Neural cell (in vitro differentiated cells): ENCODE measurements around the gene ANTXR2. TPM values are rescaled to one million over a fixed set of nuclear protein-coding genes. Genes with fewer than 3 reads are reported as not detected.

Experiments
- H2AFZ ChIP-seq: fragments of 200-600, 300-800 bp; sonication (generic), shearing (Covaris generic); 2 replicates; pipeline ENCODE4 v1.6.0; 2014; ENCODE audit warnings: low read depth, mild to moderate bottlenecking, antibody characterized with exemption, low read length, moderate library complexity
- H3F3A ChIP-seq: fragments of 200-600 bp; shearing (Covaris generic); 2 replicates; pipeline ENCODE4 v1.6.1; 2016; ENCODE audit warnings: mild to moderate bottlenecking, moderate library complexity, mixed read lengths, antibody characterized with exemption, low read length; ENCODE audit not compliant: insufficient read depth, poor library complexity, severe bottlenecking
- H3K27ac ChIP-seq: fragments of 200-600, 300-800 bp; sonication (generic), shearing (Covaris generic); 2 replicates; pipeline ENCODE4 v1.5.1; 2014; ENCODE audit warnings: mild to moderate bottlenecking, low read length, moderate library complexity
- H3K27me3 ChIP-seq: fragments of 300-800, 200-600 bp; sonication (generic), shearing (Covaris generic); 2 replicates; pipeline ENCODE4 v1.6.0; 2014; ENCODE audit warnings: mild to moderate bottlenecking, low read depth, low read length, moderate library complexity; ENCODE audit not compliant: insufficient read depth
- H3K36me3 ChIP-seq: fragments of 300-800, 200-600 bp; sonication (generic), shearing (Covaris generic); 2 replicates; pipeline ENCODE4 v1.5.1; 2014; ENCODE audit warnings: mild to moderate bottlenecking, antibody characterized with exemption, low read length, moderate library complexity; ENCODE audit not compliant: insufficient read depth
- H3K4me2 ChIP-seq: fragments of 300-800, 200-600 bp; sonication (generic), shearing (Covaris generic); 2 replicates; pipeline ENCODE4 v1.6.0; 2014; ENCODE audit warnings: mild to moderate bottlenecking, low read length
- H3K4me3 ChIP-seq: fragments of 300-800, 200-600 bp; sonication (generic), shearing (Covaris generic); 2 replicates; pipeline ENCODE4 v1.5.1; 2014; ENCODE audit warnings: mild to moderate bottlenecking, low read length, moderate library complexity
- H3K79me2 ChIP-seq: fragments of 200-600 bp; shearing (Covaris generic); replicated peaks from 2 replicates; pipeline ENCODE4 v1.6.0; 2014; ENCODE audit warnings: mild to moderate bottlenecking, low read length, moderate library complexity; ENCODE audit not compliant: insufficient read depth
- H3K9ac ChIP-seq: fragments of 300-800, 200-600 bp; sonication (generic), shearing (Covaris generic); 2 replicates; pipeline ENCODE4 v1.6.1; 2016; ENCODE audit warnings: mild to moderate bottlenecking, low read length, mixed read lengths
- H3K9me2 ChIP-seq: fragments of 200-600 bp; shearing (Covaris generic); 2 replicates; pipeline ENCODE4 v1.6.1; 2016; ENCODE audit warnings: mild to moderate bottlenecking, low read length, mixed read lengths; ENCODE audit not compliant: insufficient read depth
- H3K9me3 ChIP-seq: fragments of 200-600, 300-800 bp; sonication (generic), shearing (Covaris generic); 2 replicates; pipeline ENCODE4 v1.6.1; 2016; ENCODE audit warnings: mild to moderate bottlenecking, mixed run types, low read length, moderate library complexity, mixed read lengths
- H4K20me1 ChIP-seq: fragments of 200-600 bp; shearing (Covaris generic); 2 replicates; pipeline ENCODE4 v1.6.1; 2016; ENCODE audit warnings: mild to moderate bottlenecking, mixed run types; ENCODE audit not compliant: insufficient read depth
- CTCF ChIP-seq: fragments of 450-650 bp; IDR thresholded peaks from 2 replicates; pipeline ENCODE4 v1.5.1; 2014; ENCODE audit warnings: antibody characterized with exemption, mild to moderate bottlenecking, moderate library complexity; ENCODE audit not compliant: poor library complexity, severe bottlenecking
- EP300 ChIP-seq: fragments of 450-650 bp; conservative IDR thresholded peaks from 2 replicates; pipeline ENCODE4 v1.6.1; 2014; ENCODE audit warnings: antibody characterized with exemption, mild to moderate bottlenecking, moderate library complexity; ENCODE audit not compliant: poor library complexity, severe bottlenecking
- EZH2 ChIP-seq: fragments of 200-600, 300-800 bp; shearing (Covaris generic), sonication (generic); IDR thresholded peaks from 2 replicates; pipeline ENCODE4 v1.6.1; 2014; ENCODE audit warnings: antibody characterized with exemption, low read length, borderline replicate concordance, mild to moderate bottlenecking; ENCODE audit not compliant: insufficient read depth, poor library complexity, severe bottlenecking
- MXI1 ChIP-seq: fragments of 450-650 bp; conservative IDR thresholded peaks from 2 replicates; pipeline ENCODE4 v1.6.1; 2014; ENCODE audit warnings: antibody characterized with exemption, mild to moderate bottlenecking; ENCODE audit not compliant: poor library complexity, severe bottlenecking
- POLR2AphosphoS5 ChIP-seq: IDR thresholded peaks from 2 replicates; pipeline ENCODE4 v1.6.1; 2012
- RAD21 ChIP-seq: fragments of 450-650 bp; conservative IDR thresholded peaks from 2 replicates; pipeline ENCODE4 v1.6.1; 2014; ENCODE audit warnings: antibody characterized with exemption, mild to moderate bottlenecking, moderate library complexity
- SMC3 ChIP-seq: fragments of 450-650 bp; conservative IDR thresholded peaks from 2 replicates; pipeline ENCODE4 v1.6.1; 2014; ENCODE audit warnings: antibody characterized with exemption, mild to moderate bottlenecking, moderate library complexity; ENCODE audit not compliant: poor library complexity
- TAF1 ChIP-seq: IDR thresholded peaks from 2 replicates; pipeline ENCODE4 v1.6.1; 2012; ENCODE audit warnings: low read depth
- polyA plus RNA-seq: library from polyadenylated mRNA; depleted of rRNA; stranded (reverse); fragments of >200 nt; gene quantifications from 2 replicates; pipeline ENCODE4 v1.2.3, GENCODE V29; 2014
- TF ChIP-seq, protein P1 (sequence below): IDR thresholded peaks from 2 replicates; pipeline ENCODE4 v1.6.1; 2012; ENCODE audit warnings: borderline replicate concordance

The ANTXR2 gene
- polyA plus RNA-seq, 1 donor from 2014 or later, result 31.7 TPM

GRCh38 chr4:79922011-79922410 is 151.0 kb downstream of the ANTXR2 start:
- Histone ChIP-seq H3K36me3 (no peaks in the 10 kb centered on the region), H3F3A (no peaks in the 10 kb centered on the region), H3K4me3 (no peak overlapping the region), H2AFZ (no peak overlapping the region), H3K4me2 (no peak overlapping the region), H3K9me2 (no peaks in the 10 kb centered on the region), H3K9me3 (no peaks in the 10 kb centered on the region), H3K79me2 (no peaks in the 10 kb centered on the region), H3K9ac (no peak overlapping the region), H3K27me3 (no peaks in the 10 kb centered on the region), H4K20me1 (no peaks in the 10 kb centered on the region), H3K27ac (no peak overlapping the region)
- TF ChIP-seq, protein P1, sequence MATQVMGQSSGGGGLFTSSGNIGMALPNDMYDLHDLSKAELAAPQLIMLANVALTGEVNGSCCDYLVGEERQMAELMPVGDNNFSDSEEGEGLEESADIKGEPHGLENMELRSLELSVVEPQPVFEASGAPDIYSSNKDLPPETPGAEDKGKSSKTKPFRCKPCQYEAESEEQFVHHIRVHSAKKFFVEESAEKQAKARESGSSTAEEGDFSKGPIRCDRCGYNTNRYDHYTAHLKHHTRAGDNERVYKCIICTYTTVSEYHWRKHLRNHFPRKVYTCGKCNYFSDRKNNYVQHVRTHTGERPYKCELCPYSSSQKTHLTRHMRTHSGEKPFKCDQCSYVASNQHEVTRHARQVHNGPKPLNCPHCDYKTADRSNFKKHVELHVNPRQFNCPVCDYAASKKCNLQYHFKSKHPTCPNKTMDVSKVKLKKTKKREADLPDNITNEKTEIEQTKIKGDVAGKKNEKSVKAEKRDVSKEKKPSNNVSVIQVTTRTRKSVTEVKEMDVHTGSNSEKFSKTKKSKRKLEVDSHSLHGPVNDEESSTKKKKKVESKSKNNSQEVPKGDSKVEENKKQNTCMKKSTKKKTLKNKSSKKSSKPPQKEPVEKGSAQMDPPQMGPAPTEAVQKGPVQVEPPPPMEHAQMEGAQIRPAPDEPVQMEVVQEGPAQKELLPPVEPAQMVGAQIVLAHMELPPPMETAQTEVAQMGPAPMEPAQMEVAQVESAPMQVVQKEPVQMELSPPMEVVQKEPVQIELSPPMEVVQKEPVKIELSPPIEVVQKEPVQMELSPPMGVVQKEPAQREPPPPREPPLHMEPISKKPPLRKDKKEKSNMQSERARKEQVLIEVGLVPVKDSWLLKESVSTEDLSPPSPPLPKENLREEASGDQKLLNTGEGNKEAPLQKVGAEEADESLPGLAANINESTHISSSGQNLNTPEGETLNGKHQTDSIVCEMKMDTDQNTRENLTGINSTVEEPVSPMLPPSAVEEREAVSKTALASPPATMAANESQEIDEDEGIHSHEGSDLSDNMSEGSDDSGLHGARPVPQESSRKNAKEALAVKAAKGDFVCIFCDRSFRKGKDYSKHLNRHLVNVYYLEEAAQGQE, result no peak
- TF ChIP-seq TAF1, result no peak
- no peak for TF ChIP-seq EZH2
- no peak for TF ChIP-seq MXI1
- no peak for TF ChIP-seq RAD21
- no peak for TF ChIP-seq POLR2AphosphoS5
- TF ChIP-seq SMC3, result no peak
- no peak for TF ChIP-seq EP300
- TF ChIP-seq CTCF, result no peak

DNA sequence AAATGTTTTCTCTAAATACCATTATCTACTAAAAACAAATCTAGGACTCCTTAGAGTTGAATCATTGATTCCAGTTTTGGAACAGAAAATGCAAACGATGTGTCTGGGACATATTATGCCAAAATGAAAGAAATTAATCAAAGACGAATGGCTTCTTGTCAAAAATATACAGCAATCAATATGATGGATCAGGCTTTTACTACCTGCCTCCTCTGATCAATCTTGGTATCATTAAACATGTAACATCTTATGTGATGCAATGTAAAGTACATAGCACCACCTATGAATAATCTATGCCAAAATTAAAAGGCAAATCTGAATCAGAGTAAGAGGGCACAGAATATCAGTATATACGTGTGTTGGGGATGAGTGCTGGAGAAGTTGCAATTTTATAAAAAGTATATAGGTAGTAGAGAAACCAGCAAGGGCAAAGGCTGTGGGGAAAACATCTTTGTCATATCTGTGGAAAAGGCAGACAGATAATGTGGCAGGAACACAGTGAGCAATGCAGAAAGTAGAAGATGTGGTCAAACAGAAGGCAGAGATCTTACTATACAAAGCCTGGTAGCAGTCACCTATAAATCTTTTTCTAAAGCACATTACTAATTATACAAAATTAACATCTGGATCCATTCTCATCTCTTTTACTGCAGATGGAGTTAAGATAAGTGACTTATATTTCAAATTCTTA is 152.7 kb downstream of the ANTXR2 start:
- H2AFZ ChIP-seq, result no peak overlapping the region
- H3K27ac ChIP-seq, result no peak overlapping the region
- H3K9me2 ChIP-seq, result no peaks in the 10 kb centered on the region
- TF ChIP-seq MXI1 (no peak), EZH2 (no peak), SMC3 (no peak), TAF1 (no peak), CTCF (no peak)
- TF ChIP-seq, protein P1, result no peak
- no peak overlapping the region for H3K4me3 ChIP-seq
- H3K4me2 ChIP-seq, result no peak overlapping the region
- H3K27me3 ChIP-seq, result no peaks in the 10 kb centered on the region
- no peaks in the 10 kb centered on the region for H3K79me2 ChIP-seq
- H3K9me3 ChIP-seq, result no peaks in the 10 kb centered on the region
- H3F3A ChIP-seq, result no peaks in the 10 kb centered on the region
- H3K36me3 ChIP-seq, result no peaks in the 10 kb centered on the region
- H3K9ac ChIP-seq, result no peak overlapping the region
- no peaks in the 10 kb centered on the region for H4K20me1 ChIP-seq
